Parathyroid adenoma (tissue), 2 donors: ENCODE measurements around the gene HOXD11.

Experiments used
- H2AFZ ChIP-seq: fragments of 300-600 bp; sonication (generic); one replicate; pipeline ENCODE4 v1.7.0; 2017; ENCODE audit warnings: antibody characterized with exemption, mild to moderate bottlenecking
- H3K27ac ChIP-seq: fragments of 300-600 bp; sonication (generic); one replicate; pipeline ENCODE4 v1.7.0; 2017
- H3K27me3 ChIP-seq: fragments of 300-600 bp; sonication (generic); one replicate; pipeline ENCODE4 v1.7.0; 2017; ENCODE audit warnings: low read length; ENCODE audit not compliant: control insufficient read depth, insufficient read depth
- H3K36me3 ChIP-seq: fragments of 300-600 bp; sonication (generic); one replicate; pipeline ENCODE4 v1.7.0; 2017; ENCODE audit warnings: low read length; ENCODE audit not compliant: control insufficient read depth, insufficient read depth
- H3K4me1 ChIP-seq: fragments of 300-600 bp; sonication (generic); one replicate; pipeline ENCODE4 v1.7.0; 2017; ENCODE audit warnings: control low read depth
- H3K4me2 ChIP-seq: fragments of 300-600 bp; sonication (generic); one replicate; pipeline ENCODE4 v1.7.0; 2017; ENCODE audit warnings: low read length
- H3K4me3 ChIP-seq: fragments of 300-600 bp; sonication (generic); one replicate; pipeline ENCODE4 v1.7.0; 2017; ENCODE audit warnings: low read depth, low read length
- H3K79me2 ChIP-seq: fragments of 300-600 bp; sonication (generic); one replicate; pipeline ENCODE4 v1.7.0; 2017; ENCODE audit warnings: control low read depth
- H3K9ac ChIP-seq: fragments of 300-600 bp; sonication (generic); one replicate; pipeline ENCODE4 v1.7.0; 2017; ENCODE audit warnings: mild to moderate bottlenecking
- H3K9me3 ChIP-seq: fragments of 300-600 bp; sonication (generic); one replicate; pipeline ENCODE4 v1.7.0; 2017; ENCODE audit warnings: low read length; ENCODE audit not compliant: control insufficient read depth
- TF ChIP-seq, protein P1 (sequence below): fragments of 300-600 bp; sonication (generic); IDR thresholded peaks from one replicate; pipeline ENCODE4 v1.7.0; 2017; ENCODE audit warnings: antibody characterized with exemption, mild to moderate bottlenecking
- donor health status: primary hyperparathyroidism.

The HOXD11 gene

DNA sequence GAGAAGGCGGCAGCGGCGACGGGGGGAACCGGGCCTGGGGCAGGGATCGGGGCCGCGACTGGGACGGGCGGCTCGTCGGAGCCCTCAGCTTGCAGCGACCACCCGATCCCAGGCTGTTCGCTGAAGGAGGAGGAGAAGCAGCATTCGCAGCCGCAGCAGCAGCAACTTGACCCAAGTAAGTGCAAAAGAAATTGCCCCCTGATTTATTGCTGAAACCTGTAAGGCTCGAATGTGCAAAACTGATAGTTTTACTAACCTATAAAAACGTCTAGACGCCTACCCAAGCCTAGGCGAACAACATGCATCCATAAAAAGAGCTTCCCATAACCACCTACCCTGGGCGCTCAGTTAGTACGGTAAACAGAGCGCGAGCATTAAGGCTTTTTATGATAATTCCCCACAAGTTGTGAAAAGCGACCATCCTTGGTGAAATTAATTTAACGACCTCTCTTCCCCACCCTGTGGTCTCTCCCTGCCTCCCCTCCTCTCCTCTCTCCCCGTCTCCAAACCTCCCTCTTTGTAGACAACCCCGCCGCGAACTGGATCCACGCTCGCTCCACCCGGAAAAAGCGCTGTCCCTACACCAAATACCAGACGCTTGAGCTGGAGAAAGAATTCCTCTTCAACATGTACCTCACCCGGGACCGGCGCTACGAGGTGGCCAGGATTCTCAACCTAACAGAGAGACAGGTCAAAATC, 16.5 kb downstream of the HOXD11 start:
- Histone ChIP-seq H3K27me3 (peaks cover 25% of the 10 kb centered on the region), H3K79me2 (no peaks in the 10 kb centered on the region), H3K4me2 (peak overlapping the region; percentile 13), H3K27ac (no peak overlapping the region), H3K4me3 (peak overlapping the region; percentile 44), H3K36me3 (no peaks in the 10 kb centered on the region), H2AFZ (no peak overlapping the region), H3K9me3 (no peaks in the 10 kb centered on the region), H3K9ac (no peak overlapping the region), H3K4me1 (no peaks in the 10 kb centered on the region)
- TF ChIP-seq, protein P1, sequence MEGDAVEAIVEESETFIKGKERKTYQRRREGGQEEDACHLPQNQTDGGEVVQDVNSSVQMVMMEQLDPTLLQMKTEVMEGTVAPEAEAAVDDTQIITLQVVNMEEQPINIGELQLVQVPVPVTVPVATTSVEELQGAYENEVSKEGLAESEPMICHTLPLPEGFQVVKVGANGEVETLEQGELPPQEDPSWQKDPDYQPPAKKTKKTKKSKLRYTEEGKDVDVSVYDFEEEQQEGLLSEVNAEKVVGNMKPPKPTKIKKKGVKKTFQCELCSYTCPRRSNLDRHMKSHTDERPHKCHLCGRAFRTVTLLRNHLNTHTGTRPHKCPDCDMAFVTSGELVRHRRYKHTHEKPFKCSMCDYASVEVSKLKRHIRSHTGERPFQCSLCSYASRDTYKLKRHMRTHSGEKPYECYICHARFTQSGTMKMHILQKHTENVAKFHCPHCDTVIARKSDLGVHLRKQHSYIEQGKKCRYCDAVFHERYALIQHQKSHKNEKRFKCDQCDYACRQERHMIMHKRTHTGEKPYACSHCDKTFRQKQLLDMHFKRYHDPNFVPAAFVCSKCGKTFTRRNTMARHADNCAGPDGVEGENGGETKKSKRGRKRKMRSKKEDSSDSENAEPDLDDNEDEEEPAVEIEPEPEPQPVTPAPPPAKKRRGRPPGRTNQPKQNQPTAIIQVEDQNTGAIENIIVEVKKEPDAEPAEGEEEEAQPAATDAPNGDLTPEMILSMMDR = no peak

GRCh38 chr2:176124110-176124946, 17.2 kb downstream of the HOXD11 start:
- Histone ChIP-seq H3K27me3 (peaks cover 25% of the 10 kb centered on the region), H3K4me3 (no peak overlapping the region), H3K9me3 (no peaks in the 10 kb centered on the region), H3K27ac (no peak overlapping the region), H2AFZ (no peak overlapping the region), H3K36me3 (no peaks in the 10 kb centered on the region), H3K4me2 (no peak overlapping the region), H3K9ac (no peak overlapping the region), H3K4me1 (no peaks in the 10 kb centered on the region), H3K79me2 (no peaks in the 10 kb centered on the region)
- TF ChIP-seq, protein P1 = no peak

- Histone ChIP-seq H2AFZ (no peak overlapping the region), H3K9ac (no peak overlapping the region), H3K4me3 (peak overlapping the region; percentile 3), H3K36me3 (no peaks in the 10 kb centered on the region), H3K27me3 (peaks cover 25% of the 10 kb centered on the region), H3K79me2 (no peaks in the 10 kb centered on the region), H3K27ac (no peak overlapping the region), H3K9me3 (no peaks in the 10 kb centered on the region), H3K4me1 (no peaks in the 10 kb centered on the region), H3K4me2 (no peak overlapping the region)
- TF ChIP-seq, protein P1 = no peak
Measured at GRCh38 chr2:176124947-176125771, 18.1 kb downstream of the HOXD11 start.

DNA sequence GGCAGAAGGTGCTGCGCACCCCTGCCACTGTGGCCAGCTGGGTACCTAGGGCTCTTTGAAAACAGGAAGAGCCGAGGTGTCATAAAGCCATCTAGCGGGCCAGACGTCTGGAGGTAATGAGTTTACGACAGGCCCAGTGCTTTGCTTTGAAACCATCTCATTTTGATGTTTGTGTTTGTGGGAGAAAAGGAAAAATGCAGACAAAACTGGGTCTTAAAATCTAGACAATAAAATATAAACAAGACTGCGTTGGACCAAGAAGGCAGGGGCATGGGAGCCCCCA, 18.6 kb downstream of the HOXD11 start:
- no peak overlapping the region for H3K9ac ChIP-seq
- no peaks in the 10 kb centered on the region for H3K9me3 ChIP-seq
- H3K4me3 ChIP-seq = no peak overlapping the region
- H3K79me2 ChIP-seq = no peaks in the 10 kb centered on the region
- H3K27me3 ChIP-seq = peaks cover 22% of the 10 kb centered on the region
- no peak overlapping the region for H3K4me2 ChIP-seq
- TF ChIP-seq, protein P1 = no peak
- no peak overlapping the region for H2AFZ ChIP-seq
- no peaks in the 10 kb centered on the region for H3K36me3 ChIP-seq
- H3K4me1 ChIP-seq = no peaks in the 10 kb centered on the region
- no peak overlapping the region for H3K27ac ChIP-seq
